ELR (cell line): ENCODE measurements around the gene C6.
A peak's percentile ranks its signal among the peaks of the same experiment; 100 is the strongest.
"Not testable (repeated sequence)": the region's sequence is repeated elsewhere in the genome, so short reads cannot be mapped to it uniquely, and the experiment has no call there.

ENCODE experiments used
- DNase-seq: peaks from one replicate; pipeline ENCODE4 v3.0.0-alpha.2; 2015; ENCODE audit warnings: low read depth

Gene C6

GRCh38 chr5:41199660-41200059 is 13.7 kb downstream of the C6 start:
- no peak for DNase-seq

DNA sequence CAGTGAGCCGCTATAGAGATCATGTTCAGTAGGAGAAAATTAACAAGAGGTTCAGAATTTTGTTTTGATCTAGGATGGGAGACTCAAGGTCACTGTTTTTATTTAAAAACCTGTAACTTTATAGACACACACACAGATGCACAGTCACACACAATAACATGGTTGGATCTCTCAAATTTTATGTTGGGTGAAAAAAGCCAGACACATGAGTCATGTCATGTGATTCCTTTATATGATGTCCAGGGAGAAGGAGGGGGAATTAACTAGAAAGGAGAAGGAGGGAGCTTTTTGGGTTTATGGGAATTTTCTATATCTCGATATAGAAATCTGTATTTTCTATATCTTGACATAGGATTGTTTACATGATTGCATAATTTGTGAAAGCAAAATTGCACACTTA is 17.1 kb downstream of the C6 start:
- DNase-seq: no peak

DNA sequence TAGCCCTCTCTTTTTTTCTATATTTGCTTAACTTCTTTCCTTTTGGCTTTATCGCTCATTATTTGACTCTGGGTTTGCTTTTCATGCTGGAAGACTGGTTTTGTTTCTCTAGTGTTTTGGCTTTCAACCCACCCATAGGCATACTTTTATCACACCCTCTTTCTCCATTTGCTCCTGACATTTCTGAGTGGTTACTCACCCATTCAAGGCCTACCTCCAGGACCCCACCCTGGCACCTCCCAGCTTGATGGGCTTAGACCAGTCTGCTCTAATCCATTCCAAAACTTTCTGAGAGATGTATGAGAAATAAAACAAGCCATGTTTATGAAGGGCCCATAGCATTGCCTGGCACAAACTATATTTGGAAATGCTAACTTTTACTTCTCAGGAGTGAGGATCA is 18.1 kb downstream of the C6 start:
- DNase-seq: no peak

DNA sequence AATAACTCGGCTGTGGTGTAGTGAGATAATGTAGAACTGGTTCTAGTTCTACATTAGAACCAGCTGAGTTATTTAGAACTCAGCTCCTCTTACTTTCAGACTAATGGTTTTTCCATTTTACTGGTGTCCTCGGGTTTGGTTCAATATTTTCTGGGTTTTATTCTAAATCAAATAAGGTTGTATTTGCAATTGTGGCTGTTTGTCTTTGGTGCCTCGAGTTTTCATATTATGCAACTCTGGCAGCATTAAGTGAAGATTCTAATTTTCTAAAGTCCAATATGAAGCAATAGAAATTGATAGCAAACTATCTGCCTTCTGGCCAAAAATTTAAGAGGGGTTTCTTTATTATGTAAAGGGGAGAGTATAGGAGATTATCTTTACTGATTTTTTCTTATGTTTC is 19.0 kb downstream of the C6 start:
- DNase-seq: no peak

- DNase-seq: no peak
These were observed 19.7 kb downstream of the C6 start for GRCh38 chr5:41193456-41194205.

DNA sequence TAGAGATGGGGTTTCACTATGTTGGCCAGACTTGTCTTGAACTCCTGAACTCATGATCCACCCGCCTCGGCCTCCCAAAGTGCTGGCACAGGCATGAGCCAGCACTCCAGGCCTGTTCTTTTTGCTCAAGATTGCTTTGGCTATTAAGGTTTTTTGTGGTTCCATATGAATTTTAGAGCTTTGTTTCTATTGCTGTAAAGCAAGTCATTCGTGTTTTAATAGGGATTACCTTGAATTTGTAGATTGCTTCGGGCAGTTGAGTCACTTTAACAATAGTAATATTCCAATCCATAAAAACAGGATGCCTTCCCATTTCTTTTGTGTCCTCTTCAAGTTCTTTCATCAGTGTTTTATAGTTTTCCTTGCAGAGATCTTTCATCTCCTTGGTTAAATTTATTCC is 22.1 kb downstream of the C6 start:
- DNase-seq: no peak

GRCh38 chr5:41186143-41186542 is 27.2 kb downstream of the C6 start:
- DNase-seq: no peak

DNA sequence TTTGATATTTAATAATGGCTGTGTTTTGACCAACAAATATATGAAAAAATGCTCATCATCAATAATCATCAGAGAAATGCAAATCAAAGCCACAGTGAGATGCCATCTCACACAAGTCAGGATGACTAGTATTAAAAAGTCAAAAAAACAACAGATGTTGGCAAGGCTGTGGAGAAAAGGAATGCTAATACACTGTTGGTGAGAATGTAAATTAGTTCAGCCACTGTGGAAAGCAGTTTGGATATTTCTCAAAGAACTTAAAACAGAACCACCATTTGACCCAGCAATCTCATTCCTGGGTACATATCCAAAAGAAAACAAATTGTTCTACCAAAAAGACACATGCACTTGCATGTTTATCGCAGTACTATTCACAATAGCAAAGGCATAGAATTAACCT is 30.0 kb downstream of the C6 start:
- not testable (repeated sequence) for DNase-seq

DNA sequence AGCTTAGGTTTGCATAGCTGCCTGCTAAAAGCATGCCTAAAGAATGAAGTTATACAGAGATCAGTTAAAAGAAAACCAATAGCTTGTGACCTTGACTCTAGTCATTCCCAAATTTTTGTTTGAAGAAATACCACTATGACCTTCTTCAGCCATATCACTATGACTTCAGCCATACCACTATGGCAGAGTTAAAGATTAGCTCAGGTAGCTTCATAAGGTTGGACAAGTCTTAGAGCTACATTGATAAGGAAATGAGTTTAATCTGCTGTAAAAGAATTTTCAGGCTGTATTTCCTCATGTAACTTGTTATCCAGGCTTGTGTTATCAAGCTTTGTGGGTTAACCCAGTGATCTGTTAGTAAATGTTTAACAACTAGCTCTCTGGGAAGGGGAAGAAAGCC is 30.7 kb downstream of the C6 start:
- DNase-seq: no peak

GRCh38 chr5:41181691-41182564 is 31.4 kb downstream of the C6 start:
- DNase-seq: no peak

- no peak for DNase-seq
These were observed 36.4 kb downstream of the C6 start for GRCh38 chr5:41176952-41177351.

DNA sequence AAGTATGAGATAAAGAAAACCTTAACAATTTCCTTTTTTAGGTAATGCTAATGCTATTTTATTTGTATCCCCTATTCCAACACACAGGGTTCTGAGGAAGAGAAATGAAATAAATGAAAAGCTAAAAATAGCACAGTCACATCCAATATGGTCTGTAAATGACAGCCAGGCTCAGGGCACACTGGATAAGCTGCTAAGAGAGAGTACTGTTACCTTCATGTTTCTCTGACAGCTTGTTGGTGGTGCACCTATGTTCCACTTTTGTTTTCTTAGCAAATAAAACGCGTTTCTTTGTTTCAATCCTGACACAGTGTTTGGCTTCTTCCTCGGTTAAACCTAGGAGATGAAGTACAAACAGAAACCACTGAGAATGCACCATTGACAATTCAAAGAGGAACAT is 41.3 kb downstream of the C6 start:
- DNase-seq: no peak

DNA sequence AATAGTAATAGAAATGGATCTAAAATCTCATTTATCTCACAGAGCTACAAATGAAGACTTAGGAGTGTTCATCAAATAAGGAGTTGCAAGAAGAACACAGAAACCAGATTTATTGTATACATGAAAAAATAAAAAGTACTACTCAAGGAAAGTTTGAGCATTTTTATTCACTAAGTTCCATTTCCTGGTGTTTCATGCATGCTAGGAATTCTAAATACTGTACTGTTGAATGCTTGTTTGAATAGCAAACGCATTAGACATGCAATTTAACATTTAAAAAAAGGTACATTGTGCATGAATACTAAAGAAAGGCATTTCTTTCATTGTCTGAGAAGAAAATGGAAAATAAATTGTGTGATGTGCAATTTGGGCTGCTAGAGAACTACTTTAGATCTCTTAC is 52.1 kb downstream of the C6 start:
- no peak for DNase-seq

DNA sequence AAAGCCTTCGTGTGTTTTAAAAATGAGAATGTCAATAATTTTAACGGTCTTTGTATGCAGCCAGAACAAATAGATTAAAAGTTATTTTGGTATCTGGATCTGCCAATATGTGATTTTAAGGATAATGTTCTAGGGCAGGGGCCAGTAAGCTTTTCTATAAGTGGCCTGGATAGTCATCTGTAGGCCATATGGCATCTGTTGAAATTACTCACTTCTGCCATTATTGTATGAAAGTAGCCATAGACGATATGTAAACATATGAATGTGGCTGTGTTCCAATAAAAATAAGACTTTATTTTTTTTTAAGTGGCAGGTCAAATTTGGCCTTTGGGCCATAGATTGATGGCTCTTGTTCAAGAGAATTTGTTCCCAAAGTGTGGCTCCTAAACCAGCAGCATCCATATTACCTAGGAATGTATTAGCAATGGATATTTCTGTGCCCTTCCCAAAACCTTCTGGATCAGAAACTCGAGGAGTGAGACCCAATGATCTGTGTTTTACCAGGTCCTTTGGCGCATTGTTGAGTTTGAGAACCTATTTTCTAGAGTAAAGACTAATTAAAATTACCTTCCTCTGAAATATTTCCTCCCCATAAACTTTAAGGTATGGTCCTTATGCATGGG is 55.9 kb downstream of the C6 start:
- no peak for DNase-seq

- DNase-seq: peak; percentile 1
These were observed 56.6 kb downstream of the C6 start for GRCh38 chr5:41156739-41157138.

DNA sequence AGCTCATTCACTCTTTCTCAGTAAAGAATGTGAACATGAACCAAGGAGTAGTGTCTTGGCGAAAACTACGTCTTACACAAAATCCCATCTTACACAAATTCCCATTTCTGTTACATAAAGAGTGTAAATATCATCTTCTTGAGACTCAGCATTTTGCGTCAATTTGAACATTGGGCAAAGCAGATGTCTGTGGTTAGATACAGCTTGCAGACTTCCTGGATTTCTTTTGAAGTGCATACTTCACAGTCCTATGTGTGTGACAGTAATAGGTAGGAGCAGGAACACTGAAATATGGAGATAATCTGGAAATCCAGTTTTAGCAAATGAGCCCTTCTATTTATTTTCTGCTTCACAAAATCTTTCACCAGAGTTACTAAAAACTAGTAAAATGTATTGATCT is 58.8 kb downstream of the C6 start:
- no peak for DNase-seq

GRCh38 chr5:41151564-41151963 is 61.8 kb downstream of the C6 start:
- DNase-seq: no peak

- no peak for DNase-seq
These were observed 64.9 kb downstream of the C6 start for GRCh38 chr5:41148448-41148847.

- no peak for DNase-seq
These were observed 68.0 kb downstream of the C6 start for GRCh38 chr5:41145306-41145705.

- no peak for DNase-seq
These were observed 70.0 kb downstream of the C6 start for GRCh38 chr5:41143131-41143901.

DNA sequence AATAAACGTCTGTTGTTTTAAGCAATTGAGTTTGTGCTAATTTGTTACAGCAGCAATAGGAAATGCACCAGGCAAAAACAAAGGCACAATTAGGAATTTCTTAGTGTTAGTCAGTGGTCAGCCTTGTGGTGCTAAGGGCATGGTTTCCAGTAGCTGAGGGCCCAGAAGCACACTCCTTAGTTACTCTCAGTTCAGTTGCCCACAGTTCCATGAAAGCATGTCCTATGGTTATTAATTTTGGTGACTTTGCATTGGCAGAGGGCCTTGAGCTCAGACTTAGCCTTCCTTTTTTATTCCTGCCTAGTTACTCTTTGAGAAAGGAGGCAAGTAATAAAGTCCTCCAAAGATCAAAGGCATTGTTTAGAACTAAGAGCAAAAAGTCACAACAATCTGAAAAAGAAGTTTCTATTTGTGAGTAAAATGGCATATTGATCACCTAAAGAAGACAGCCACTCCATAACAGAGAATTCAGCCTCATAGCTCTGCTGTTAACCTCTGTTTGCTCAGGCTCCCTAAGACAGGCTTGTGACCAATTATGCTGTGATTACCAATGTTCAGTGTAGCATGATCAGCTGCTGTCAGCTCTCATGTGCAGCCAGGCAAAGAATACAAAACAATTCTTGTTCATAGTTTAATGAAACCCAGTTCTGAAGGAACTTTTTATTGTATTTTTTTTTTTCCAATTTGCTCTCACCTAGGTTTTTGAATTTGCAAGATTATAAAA is 85.2 kb downstream of the C6 start:
- no peak for DNase-seq

DNA sequence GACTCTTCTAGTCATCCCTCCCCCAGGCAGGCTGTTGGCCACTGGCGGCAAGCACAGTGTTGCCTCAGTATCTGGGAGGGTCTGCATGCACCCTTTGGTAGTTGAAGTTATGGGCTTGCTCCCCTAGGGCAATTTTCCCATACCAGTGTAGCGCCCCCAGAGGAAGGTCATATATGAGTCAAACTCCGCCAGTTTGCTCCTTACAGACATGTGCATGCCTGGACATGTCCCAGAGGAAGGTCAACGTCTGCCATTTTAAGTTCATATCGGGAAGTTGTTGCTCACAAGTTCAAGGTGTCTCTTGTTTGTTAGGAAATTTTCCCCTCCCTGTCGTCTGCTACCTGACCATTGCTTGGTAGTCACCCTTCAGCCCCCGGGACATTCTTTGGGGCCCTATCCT is 90.9 kb downstream of the C6 start:
- no peak for DNase-seq
